Panc1 (cell line): ENCODE results near the gene F11. TPM values are rescaled to one million over a fixed set of nuclear protein-coding genes. Genes with fewer than 3 reads are reported as not detected.

Experiments used
- ATAC-seq: fragments of 200-7000 bp; cut with Tn5 transposase; 2 replicates; pipeline ENCODE4 v1.9.1; 2020; ENCODE audit warnings: mild to moderate bottlenecking, moderate library complexity
- BruUV-seq: library from RNA; stranded (reverse); fragments of 400-500 nt; replicated peaks from 2 replicates; lab custom pipeline; 2021; lab: Mats Ljungman, UMichigan
- CTCF ChIA-PET: fragments of 300-600 bp; sonication (Branson Sonifier 250); formaldehyde crosslinking; loops from one replicate; lab custom pipeline; 2022; ENCODE audit warnings: antibody characterized with exemption; lab: Charles Lee
- POLR2A ChIA-PET: fragments of 300-600 bp; sonication (Branson Sonifier 250); formaldehyde crosslinking; loops from one replicate; lab custom pipeline; 2022; ENCODE audit warnings: antibody characterized with exemption; lab: Charles Lee
- DNase-seq: peaks from one replicate; pipeline ENCODE4 v3.0.0-alpha.2; 2010; ENCODE audit warnings: low read depth, low spot score
- H3K27ac ChIP-seq: 2 replicates; pipeline ENCODE4 v1.5.1; 2011; ENCODE audit warnings: mild to moderate bottlenecking, low read length, inconsistent platforms
- H3K27me3 ChIP-seq: fragments of 200-500 bp; sonication (Bioruptor generic); 2 replicates; pipeline ENCODE4 v1.6.0; 2014; ENCODE audit warnings: low read length, inconsistent platforms; ENCODE audit not compliant: control insufficient read depth, insufficient read depth
- H3K36me3 ChIP-seq: fragments of 200-500 bp; sonication (Bioruptor generic); 2 replicates; pipeline ENCODE4 v1.5.1; 2014; ENCODE audit warnings: inconsistent platforms, mild to moderate bottlenecking, low read length, moderate library complexity; ENCODE audit not compliant: control insufficient read depth, insufficient read depth
- H3K4me1 ChIP-seq: 2 replicates; pipeline ENCODE4 v1.5.1; 2011; ENCODE audit warnings: inconsistent platforms, mild to moderate bottlenecking, low read length, moderate library complexity; ENCODE audit not compliant: control insufficient read depth, insufficient read depth
- H3K4me3 ChIP-seq, 2 experiments: 2 replicates each; pipeline ENCODE4 v1.5.1; 2011 to 2012; ENCODE audit warnings: low read depth in 2 of 2, low read length in 2 of 2, mild to moderate bottlenecking in 2 of 2, inconsistent platforms in 1 of 2, moderate library complexity in 1 of 2
- H3K9me3 ChIP-seq: fragments of 200-500 bp; sonication (Bioruptor generic); 2 replicates; pipeline ENCODE4 v1.5.1; 2014; ENCODE audit warnings: low read depth, mild to moderate bottlenecking, inconsistent platforms, low read length, moderate library complexity; ENCODE audit not compliant: control insufficient read depth, insufficient read depth
- POLR2AphosphoS5 ChIP-seq: IDR thresholded peaks from 2 replicates; pipeline ENCODE4 v1.6.1; 2012; ENCODE audit warnings: mild to moderate bottlenecking, low read depth, low read length, moderate library complexity
- SIN3A ChIP-seq: IDR thresholded peaks from 2 replicates; pipeline ENCODE4 v1.6.1; 2012; ENCODE audit warnings: low read depth, mild to moderate bottlenecking, low read length, moderate library complexity, borderline replicate concordance; ENCODE audit not compliant: insufficient read depth
- TCF7L2 ChIP-seq: IDR thresholded peaks from 2 replicates; pipeline ENCODE4 v1.6.1; 2011; ENCODE audit warnings: mild to moderate bottlenecking, low read depth, low read length, inconsistent platforms
- in situ Hi-C: cut with HindIII; loops from 2 replicates; pipeline ENCODE4 v1.10.0; 2016; ENCODE audit warnings: low sequenced_read_pairs, low pct_unique_long_range_greater_than_20kb
- intact Hi-C: fragments of 100-400 bp; cut with micrococcal nuclease; formaldehyde crosslinking; loops from one replicate; pipeline ENCODE4 v1.10.0; 2022; ENCODE audit not compliant: unreplicated experiment
- total RNA-seq: library from RNA; stranded (reverse); gene quantifications from one replicate; pipeline ENCODE4 v1.2.1, GENCODE V29; 2021; ENCODE audit not compliant: unreplicated experiment
- TF ChIP-seq, protein P1 (sequence below), 2 experiments: IDR thresholded peaks; 2 replicates each; pipeline ENCODE4 v1.6.1; 2011 to 2012; ENCODE audit warnings: low read depth in 2 of 2, control low read depth in 1 of 2, low read length in 1 of 2, mild to moderate bottlenecking in 1 of 2, moderate library complexity in 1 of 2; ENCODE audit not compliant: insufficient read depth in 1 of 2
- TF ChIP-seq, protein P2 (sequence below): fragments of 450-650 bp; IDR thresholded peaks from 2 replicates; pipeline ENCODE4 v1.5.1; 2017; ENCODE audit warnings: mild to moderate bottlenecking

Gene F11
- total RNA-seq, 1 experiment from 2014 or later: not detected

- Histone ChIP-seq H3K27ac (no peak overlapping the region), H3K4me1 (no peaks in the 10 kb centered on the region), H3K4me3 (no peak overlapping the region), H3K36me3 (no peaks in the 10 kb centered on the region), H3K27me3 (no peaks in the 10 kb centered on the region), H3K9me3 (no peaks in the 10 kb centered on the region)
- POLR2A ChIA-PET: no interaction called here
- no peak for TF ChIP-seq POLR2AphosphoS5
- TF ChIP-seq SIN3A: no peak
- no peak for TF ChIP-seq TCF7L2
- TF ChIP-seq, protein P1, sequence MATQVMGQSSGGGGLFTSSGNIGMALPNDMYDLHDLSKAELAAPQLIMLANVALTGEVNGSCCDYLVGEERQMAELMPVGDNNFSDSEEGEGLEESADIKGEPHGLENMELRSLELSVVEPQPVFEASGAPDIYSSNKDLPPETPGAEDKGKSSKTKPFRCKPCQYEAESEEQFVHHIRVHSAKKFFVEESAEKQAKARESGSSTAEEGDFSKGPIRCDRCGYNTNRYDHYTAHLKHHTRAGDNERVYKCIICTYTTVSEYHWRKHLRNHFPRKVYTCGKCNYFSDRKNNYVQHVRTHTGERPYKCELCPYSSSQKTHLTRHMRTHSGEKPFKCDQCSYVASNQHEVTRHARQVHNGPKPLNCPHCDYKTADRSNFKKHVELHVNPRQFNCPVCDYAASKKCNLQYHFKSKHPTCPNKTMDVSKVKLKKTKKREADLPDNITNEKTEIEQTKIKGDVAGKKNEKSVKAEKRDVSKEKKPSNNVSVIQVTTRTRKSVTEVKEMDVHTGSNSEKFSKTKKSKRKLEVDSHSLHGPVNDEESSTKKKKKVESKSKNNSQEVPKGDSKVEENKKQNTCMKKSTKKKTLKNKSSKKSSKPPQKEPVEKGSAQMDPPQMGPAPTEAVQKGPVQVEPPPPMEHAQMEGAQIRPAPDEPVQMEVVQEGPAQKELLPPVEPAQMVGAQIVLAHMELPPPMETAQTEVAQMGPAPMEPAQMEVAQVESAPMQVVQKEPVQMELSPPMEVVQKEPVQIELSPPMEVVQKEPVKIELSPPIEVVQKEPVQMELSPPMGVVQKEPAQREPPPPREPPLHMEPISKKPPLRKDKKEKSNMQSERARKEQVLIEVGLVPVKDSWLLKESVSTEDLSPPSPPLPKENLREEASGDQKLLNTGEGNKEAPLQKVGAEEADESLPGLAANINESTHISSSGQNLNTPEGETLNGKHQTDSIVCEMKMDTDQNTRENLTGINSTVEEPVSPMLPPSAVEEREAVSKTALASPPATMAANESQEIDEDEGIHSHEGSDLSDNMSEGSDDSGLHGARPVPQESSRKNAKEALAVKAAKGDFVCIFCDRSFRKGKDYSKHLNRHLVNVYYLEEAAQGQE (IDR thresholded peaks at IDR 0.05; ENCODE audit: insufficient read depth in 1 of 2, low read depth in 2 of 2, low read length in 1 of 2): no peak
- TF ChIP-seq, protein P2, sequence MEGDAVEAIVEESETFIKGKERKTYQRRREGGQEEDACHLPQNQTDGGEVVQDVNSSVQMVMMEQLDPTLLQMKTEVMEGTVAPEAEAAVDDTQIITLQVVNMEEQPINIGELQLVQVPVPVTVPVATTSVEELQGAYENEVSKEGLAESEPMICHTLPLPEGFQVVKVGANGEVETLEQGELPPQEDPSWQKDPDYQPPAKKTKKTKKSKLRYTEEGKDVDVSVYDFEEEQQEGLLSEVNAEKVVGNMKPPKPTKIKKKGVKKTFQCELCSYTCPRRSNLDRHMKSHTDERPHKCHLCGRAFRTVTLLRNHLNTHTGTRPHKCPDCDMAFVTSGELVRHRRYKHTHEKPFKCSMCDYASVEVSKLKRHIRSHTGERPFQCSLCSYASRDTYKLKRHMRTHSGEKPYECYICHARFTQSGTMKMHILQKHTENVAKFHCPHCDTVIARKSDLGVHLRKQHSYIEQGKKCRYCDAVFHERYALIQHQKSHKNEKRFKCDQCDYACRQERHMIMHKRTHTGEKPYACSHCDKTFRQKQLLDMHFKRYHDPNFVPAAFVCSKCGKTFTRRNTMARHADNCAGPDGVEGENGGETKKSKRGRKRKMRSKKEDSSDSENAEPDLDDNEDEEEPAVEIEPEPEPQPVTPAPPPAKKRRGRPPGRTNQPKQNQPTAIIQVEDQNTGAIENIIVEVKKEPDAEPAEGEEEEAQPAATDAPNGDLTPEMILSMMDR: no peak
- DNase-seq: no peak
- ATAC-seq: no peak
- in situ Hi-C loops (no loop called here), intact Hi-C loops (no loop called here)
- no TSS peak for BruUV-seq
- CTCF ChIA-PET: no interaction called here
Measured at GRCh38 chr4:186298031-186298647, 32.1 kb downstream of the F11 start.

- intact Hi-C loops: no loop called here
- in situ Hi-C loops: no loop called here
- H3K36me3 ChIP-seq: no peaks in the 10 kb centered on the region
- no peak for ATAC-seq
- POLR2A ChIA-PET: no interaction called here
- no peak for DNase-seq
- no peak overlapping the region for H3K4me3 ChIP-seq
- no peaks in the 10 kb centered on the region for H3K9me3 ChIP-seq
- TF ChIP-seq TCF7L2 (no peak), SIN3A (no peak), POLR2AphosphoS5 (no peak)
- TF ChIP-seq, protein P2: no peak
- TF ChIP-seq, protein P1 (IDR thresholded peaks at IDR 0.05; ENCODE audit: insufficient read depth in 1 of 2, low read depth in 2 of 2, low read length in 1 of 2): no peak
- no peaks in the 10 kb centered on the region for H3K27me3 ChIP-seq
- H3K4me1 ChIP-seq: no peaks in the 10 kb centered on the region
- no TSS peak for BruUV-seq
- H3K27ac ChIP-seq: no peak overlapping the region
- CTCF ChIA-PET: no interaction called here
Measured at GRCh38 chr4:186299291-186299690, 33.3 kb downstream of the F11 start.
